Neural progenitor cell (in vitro differentiated cells): Measurements from ENCODE around the gene NCAM1. TPM values are rescaled to one million over a fixed set of nuclear protein-coding genes. Genes with fewer than 3 reads are reported as not detected.

Experiments used
- DNase-seq: peaks from one replicate; pipeline ENCODE4 v3.0.0-alpha.2; 2016; ENCODE audit warnings: low spot score
- H2AFZ ChIP-seq: fragments of 200-600 bp; sonication (generic); replicated peaks from 2 replicates; pipeline ENCODE4 v1.6.1; 2016; ENCODE audit warnings: antibody characterized with exemption
- H3F3A ChIP-seq: fragments of 200-600 bp; sonication (generic); 2 replicates; pipeline ENCODE4 v1.6.1; 2016; ENCODE audit warnings: antibody characterized with exemption, low read depth
- H3K27ac ChIP-seq: fragments of 200-600 bp; sonication (generic); 2 replicates; pipeline ENCODE4 v1.5.1; 2016; ENCODE audit warnings: mild to moderate bottlenecking
- H3K27me3 ChIP-seq: fragments of 200-600 bp; sonication (generic); 2 replicates; pipeline ENCODE4 v1.6.1; 2016; ENCODE audit warnings: mild to moderate bottlenecking, moderate library complexity
- H3K36me3 ChIP-seq: fragments of 200-600 bp; sonication (generic); 2 replicates; pipeline ENCODE4 v1.5.1; 2016
- H3K4me1 ChIP-seq: fragments of 200-600 bp; sonication (generic); 2 replicates; pipeline ENCODE4 v1.6.1; 2016; ENCODE audit warnings: mixed run types
- H3K4me2 ChIP-seq: fragments of 200-600 bp; sonication (generic); 2 replicates; pipeline ENCODE4 v1.6.1; 2016
- H3K4me3 ChIP-seq: fragments of 200-600 bp; sonication (generic); 2 replicates; pipeline ENCODE4 v1.5.1; 2016
- H3K79me2 ChIP-seq: fragments of 200-600 bp; sonication (generic); 2 replicates; pipeline ENCODE4 v1.6.1; 2016; ENCODE audit warnings: low read depth
- H3K9ac ChIP-seq: fragments of 200-600 bp; sonication (generic); 2 replicates; pipeline ENCODE4 v1.6.1; 2016
- H3K9me3 ChIP-seq: fragments of 200-600 bp; sonication (generic); 2 replicates; pipeline ENCODE4 v1.5.1; 2016; ENCODE audit warnings: low read depth
- H4K20me1 ChIP-seq: fragments of 200-600 bp; sonication (generic); 2 replicates; pipeline ENCODE4 v1.6.1; 2016; ENCODE audit warnings: low read depth
- H3K27ac Mint-ChIP-seq: 3 replicates; pipeline ENCODE4 v1.8.0; 2021; ENCODE audit warnings: mixed read lengths
- H3K27me3 Mint-ChIP-seq: 2 replicates; pipeline ENCODE4 v1.8.0; 2022; ENCODE audit warnings: low read depth, mild to moderate bottlenecking, inconsistent platforms, moderate library complexity, mixed read lengths; ENCODE audit not compliant: insufficient read depth
- H3K36me3 Mint-ChIP-seq: 3 replicates; pipeline ENCODE4 v1.8.0; 2021; ENCODE audit warnings: mixed read lengths
- H3K4me1 Mint-ChIP-seq: 3 replicates; pipeline ENCODE4 v1.8.0; 2021; ENCODE audit warnings: mixed read lengths
- H3K4me3 Mint-ChIP-seq: 3 replicates; pipeline ENCODE4 v1.8.0; 2021; ENCODE audit warnings: mild to moderate bottlenecking, moderate library complexity, mixed read lengths
- H3K9me3 Mint-ChIP-seq: 3 replicates; pipeline ENCODE4 v1.8.0; 2020; ENCODE audit warnings: mixed read lengths
- CTCF ChIP-seq: fragments of 200-600 bp; sonication (generic); IDR thresholded peaks from 2 replicates; pipeline ENCODE4 v1.5.1; 2017; ENCODE audit warnings: antibody characterized with exemption, mild to moderate bottlenecking
- EZH2 ChIP-seq: fragments of 200-600 bp; sonication (generic); IDR thresholded peaks from 2 replicates; pipeline ENCODE4 v1.6.1; 2017; ENCODE audit warnings: antibody characterized with exemption, mild to moderate bottlenecking, moderate library complexity
- EZH2phosphoT487 ChIP-seq: fragments of 200-600 bp; sonication (generic); IDR thresholded peaks from 2 replicates; pipeline ENCODE4 v1.6.1; 2017; ENCODE audit warnings: antibody characterized with exemption
- total RNA-seq: library from RNA; depleted of rRNA; stranded (reverse); fragments of >200 nt; gene quantifications from 2 replicates; pipeline ENCODE4 v1.2.3, GENCODE V29; 2015; ENCODE audit warnings: low replicate concordance

The NCAM1 gene
- total RNA-seq, 1 donor from 2014 or later = 17.5 TPM

DNA sequence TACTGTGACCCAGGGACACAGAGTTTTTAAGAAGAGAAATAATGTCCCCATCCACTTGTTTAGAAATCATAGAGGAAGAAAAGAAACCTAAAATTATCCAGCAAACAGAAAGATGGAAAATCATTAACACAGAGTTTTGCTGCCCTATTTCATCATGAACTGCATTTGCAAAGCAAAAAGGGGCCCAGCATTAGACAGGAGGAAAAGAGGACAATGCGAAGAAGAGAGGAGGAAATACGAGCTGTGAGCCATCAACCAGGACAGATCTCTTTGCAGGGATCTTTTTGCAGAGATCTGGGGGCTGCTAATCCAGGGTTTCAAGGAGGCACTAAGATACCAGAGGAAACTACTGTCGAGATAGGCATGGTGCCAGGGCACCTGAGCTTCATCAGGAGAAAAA is 14.4 kb upstream of the NCAM1 start:
- H3K4me3 Mint-ChIP-seq = no peak overlapping the region
- Histone ChIP-seq H3K9me3 (no peaks in the 10 kb centered on the region), H3K36me3 (no peaks in the 10 kb centered on the region), H3K4me1 (peaks cover 7% of the 10 kb centered on the region), H3K9ac (no peak overlapping the region), H3F3A (no peaks in the 10 kb centered on the region), H4K20me1 (no peaks in the 10 kb centered on the region), H2AFZ (no peak overlapping the region), H3K4me2 (no peak overlapping the region), H3K4me3 (no peak overlapping the region), H3K79me2 (no peaks in the 10 kb centered on the region), H3K27ac (no peak overlapping the region), H3K27me3 (no peaks in the 10 kb centered on the region)
- no peak for TF ChIP-seq CTCF
- no peak for TF ChIP-seq EZH2
- TF ChIP-seq EZH2phosphoT487 = no peak
- DNase-seq = no peak
- peaks cover 5% of the 10 kb centered on the region for H3K27me3 Mint-ChIP-seq
- no peaks in the 10 kb centered on the region for H3K36me3 Mint-ChIP-seq
- no peaks in the 10 kb centered on the region for H3K9me3 Mint-ChIP-seq
- no peak overlapping the region for H3K27ac Mint-ChIP-seq
- peaks cover 3% of the 10 kb centered on the region for H3K4me1 Mint-ChIP-seq

DNA sequence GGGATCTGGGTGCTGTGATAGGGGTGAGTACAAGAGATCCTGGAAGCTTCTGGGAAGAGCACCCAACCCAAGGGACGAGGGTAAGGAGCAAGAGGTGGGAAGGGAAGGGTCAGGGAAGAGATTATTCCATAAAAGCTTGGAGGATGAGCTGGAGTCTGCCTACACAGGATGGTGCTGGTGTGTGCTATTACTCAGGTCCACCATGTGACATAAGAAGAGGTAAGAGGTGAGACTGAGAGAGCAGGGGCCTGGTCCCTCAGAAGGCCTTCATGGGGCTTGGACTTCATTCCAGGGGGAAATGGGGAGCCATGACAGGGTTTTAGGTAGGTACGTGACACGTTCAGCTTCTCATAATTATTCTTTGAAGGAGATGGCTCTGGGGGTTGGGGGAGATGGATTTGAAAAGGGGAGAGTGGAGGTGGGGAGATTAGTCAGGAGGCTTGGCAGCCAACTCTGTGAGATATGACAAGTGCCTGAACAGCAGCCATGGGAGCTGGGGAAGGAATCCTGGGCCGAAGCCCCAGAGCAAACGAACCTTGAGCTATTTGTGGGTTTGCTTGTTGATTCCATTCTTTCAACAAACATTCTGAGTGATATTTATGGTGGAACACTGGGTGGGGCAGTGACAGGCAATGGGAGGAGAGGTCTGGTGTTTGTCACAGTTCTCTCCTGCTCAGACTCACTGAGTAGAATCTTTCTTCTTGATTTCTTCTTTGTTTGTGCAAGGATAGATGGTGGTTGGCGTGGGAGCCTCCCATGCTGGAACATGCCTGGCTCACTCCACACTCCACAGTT is 11.2 kb upstream of the NCAM1 start:
- no peak for DNase-seq
- TF ChIP-seq CTCF = no peak
- no peak for TF ChIP-seq EZH2
- TF ChIP-seq EZH2phosphoT487 = no peak
- no peaks in the 10 kb centered on the region for H3K36me3 ChIP-seq

DNA sequence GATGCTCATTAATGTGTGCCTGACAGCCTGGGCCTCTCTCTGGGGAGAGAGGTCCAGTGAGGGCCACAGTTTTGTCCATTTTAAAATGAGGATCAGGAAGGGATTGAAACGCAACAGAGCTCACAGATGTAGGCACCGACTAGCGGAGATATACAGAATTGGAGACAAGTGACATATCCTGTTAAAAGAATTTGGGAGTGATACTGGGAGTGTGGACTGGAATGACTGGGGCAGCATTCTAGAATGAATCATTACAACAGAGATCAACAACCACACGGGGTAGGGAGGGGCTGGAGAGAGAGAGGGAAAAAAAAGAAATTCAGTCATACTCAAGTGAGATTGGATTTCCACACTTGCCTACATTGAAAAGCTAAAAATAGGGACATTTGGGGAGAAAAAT is 2.5 kb upstream of the NCAM1 start:
- Histone ChIP-seq H3K4me1 (peaks cover 6% of the 10 kb centered on the region), H3K4me2 (no peak overlapping the region), H3K4me3 (no peak overlapping the region), H3F3A (peaks cover 18% of the 10 kb centered on the region), H2AFZ (no peak overlapping the region), H3K27me3 (peaks cover 11% of the 10 kb centered on the region), H3K79me2 (no peaks in the 10 kb centered on the region), H4K20me1 (no peaks in the 10 kb centered on the region), H3K36me3 (no peaks in the 10 kb centered on the region), H3K27ac (no peak overlapping the region), H3K9me3 (no peaks in the 10 kb centered on the region), H3K9ac (no peak overlapping the region)
- peaks cover 5% of the 10 kb centered on the region for H3K27me3 Mint-ChIP-seq
- no peak overlapping the region for H3K4me3 Mint-ChIP-seq
- H3K4me1 Mint-ChIP-seq = peaks cover 1% of the 10 kb centered on the region
- H3K27ac Mint-ChIP-seq = no peak overlapping the region
- no peaks in the 10 kb centered on the region for H3K9me3 Mint-ChIP-seq
- no peak for DNase-seq
- TF ChIP-seq EZH2phosphoT487 (no peak), CTCF (no peak), EZH2 (no peak)
- H3K36me3 Mint-ChIP-seq = no peaks in the 10 kb centered on the region

More for the DNA sequence above, 11.2 kb upstream of the NCAM1 start:
- Histone ChIP-seq H3K27ac (no peak overlapping the region), H3K79me2 (no peaks in the 10 kb centered on the region), H4K20me1 (no peaks in the 10 kb centered on the region), H3K9me3 (no peaks in the 10 kb centered on the region), H2AFZ (no peak overlapping the region), H3K9ac (no peak overlapping the region), H3K4me2 (no peak overlapping the region), H3K4me3 (no peak overlapping the region), H3K27me3 (no peaks in the 10 kb centered on the region), H3F3A (no peaks in the 10 kb centered on the region), H3K4me1 (peaks cover 7% of the 10 kb centered on the region)
- Mint-ChIP-seq H3K4me3 (no peak overlapping the region), H3K27ac (no peak overlapping the region), H3K36me3 (no peaks in the 10 kb centered on the region), H3K9me3 (no peaks in the 10 kb centered on the region), H3K27me3 (peaks cover 3% of the 10 kb centered on the region), H3K4me1 (no peaks in the 10 kb centered on the region)
